ENCODE data around the gene PRPF6. TPM values are rescaled to one million over a fixed set of nuclear protein-coding genes. Genes with fewer than 3 reads are reported as not detected.

PRPF6 gene
- total RNA-seq, 1 experiment from 2014 or later: 88.4 TPM

GRCh38 chr20:64068386-64069208 is 87.7 kb downstream of the PRPF6 start:
- POLR2A ChIA-PET: no interaction called here

GRCh38 chr20:64069209-64069613 is 88.3 kb downstream of the PRPF6 start:
- intact Hi-C loops (cut with micrococcal nuclease; ENCODE audit: unreplicated experiment) (no loop called here), in situ Hi-C loops (cut with HindIII; ENCODE audit: low pct_unique_long_range_greater_than_20kb, low sequenced_read_pairs) (no loop called here)

More at GRCh38 chr20:64068386-64069208, 87.7 kb downstream of the PRPF6 start:
- TF ChIP-seq REST (IDR thresholded peaks at IDR 0.05; ENCODE audit: insufficient read depth in 1 of 2, low read depth in 2 of 2, low read length in 1 of 2) (no peak), CTCF (IDR thresholded peaks at IDR 0.05) (no peak), SIN3A (IDR thresholded peaks at IDR 0.05; ENCODE audit: borderline replicate concordance, insufficient read depth, low read depth, low read length) (no peak), POLR2AphosphoS5 (IDR thresholded peaks at IDR 0.05; ENCODE audit: low read depth, low read length) (no peak), TCF7L2 (IDR thresholded peaks at IDR 0.05; ENCODE audit: low read depth, low read length) (no peak)
- Histone ChIP-seq H3K27ac (ENCODE audit: low read length) (no peak overlapping the region), H3K4me1 (ENCODE audit: control insufficient read depth, insufficient read depth, low read length) (peaks cover 26% of the 10 kb centered on the region), H3K36me3 (ENCODE audit: control insufficient read depth, insufficient read depth, low read length) (no peaks in the 10 kb centered on the region), H3K27me3 (ENCODE audit: control insufficient read depth, insufficient read depth, low read length) (no peaks in the 10 kb centered on the region), H3K4me3 (ENCODE audit: low read depth in 2 of 2, low read length in 2 of 2) (no peak overlapping the region), H3K9me3 (ENCODE audit: control insufficient read depth, insufficient read depth, low read depth, low read length) (no peaks in the 10 kb centered on the region)
- in situ Hi-C loops (cut with HindIII; ENCODE audit: low pct_unique_long_range_greater_than_20kb, low sequenced_read_pairs): no loop called here
- no peak for ATAC-seq
- intact Hi-C loops (cut with micrococcal nuclease; ENCODE audit: unreplicated experiment): no loop called here
- no TSS peak for BruUV-seq (replicated peaks)
- no peak for DNase-seq (ENCODE audit: low read depth, low spot score)
- CTCF ChIA-PET: no interaction called here

More at GRCh38 chr20:64069209-64069613, 88.3 kb downstream of the PRPF6 start:
- no peak for ATAC-seq
- no peaks in the 10 kb centered on the region for H3K9me3 ChIP-seq (ENCODE audit: control insufficient read depth, insufficient read depth, low read depth, low read length)
- no peak for DNase-seq (ENCODE audit: low read depth, low spot score)
- H3K27me3 ChIP-seq (ENCODE audit: control insufficient read depth, insufficient read depth, low read length): no peaks in the 10 kb centered on the region
- H3K27ac ChIP-seq (ENCODE audit: low read length): no peak overlapping the region
- no peaks in the 10 kb centered on the region for H3K36me3 ChIP-seq (ENCODE audit: control insufficient read depth, insufficient read depth, low read length)
- ChIA-PET POLR2A (no interaction called here), CTCF (no interaction called here)
- no TSS peak for BruUV-seq (replicated peaks)
- H3K4me1 ChIP-seq (ENCODE audit: control insufficient read depth, insufficient read depth, low read length): peaks cover 21% of the 10 kb centered on the region
- no peak overlapping the region for H3K4me3 ChIP-seq (ENCODE audit: low read depth in 2 of 2, low read length in 2 of 2)
- TF ChIP-seq SIN3A (IDR thresholded peaks at IDR 0.05; ENCODE audit: borderline replicate concordance, insufficient read depth, low read depth, low read length) (no peak), POLR2AphosphoS5 (IDR thresholded peaks at IDR 0.05; ENCODE audit: low read depth, low read length) (no peak), CTCF (IDR thresholded peaks at IDR 0.05) (no peak), TCF7L2 (IDR thresholded peaks at IDR 0.05; ENCODE audit: low read depth, low read length) (no peak), REST (IDR thresholded peaks at IDR 0.05; ENCODE audit: insufficient read depth in 1 of 2, low read depth in 2 of 2, low read length in 1 of 2) (no peak)
